Uterus (tissue), 2 donors: ENCODE measurements around the gene SIRT2.

Experiments
- CTCF ChIP-seq, 4 experiments: fragments of 200-600 bp in 2 of 4; fragments of 450-650 bp in 2 of 4; sonication (generic) in 2 of 4; IDR thresholded peaks; one replicate each; pipeline ENCODE4 v1.5.1; 2016 to 2019; ENCODE audit warnings: antibody characterized with exemption in 4 of 4, mild to moderate bottlenecking in 2 of 4, moderate library complexity in 1 of 4
- POLR2A ChIP-seq, 2 donors: fragments of 450-650 bp; IDR thresholded peaks; one replicate each; pipeline ENCODE4 v1.6.1; 2016; ENCODE audit warnings: antibody characterized with exemption in 2 of 2, mild to moderate bottlenecking in 1 of 2, moderate library complexity in 1 of 2

GRCh38 chr19:38900743-38901190 lies 1.3 kb upstream of the SIRT2 start:
- no peak for TF ChIP-seq CTCF (IDR thresholded peaks at IDR 0.05)
- no peak for TF ChIP-seq POLR2A (IDR thresholded peaks at IDR 0.05)
